HG03558 (cell line): ENCODE results near the gene POLR1E.

Source experiments
- ATAC-seq: cut with Tn5 transposase; IDR thresholded peaks from one replicate; pipeline ENCODE4 v1.9.1; 2021; ENCODE audit warnings: moderate number of reproducible peaks; ENCODE audit not compliant: unreplicated experiment; ENCODE audit errors: extremely low read depth

Gene POLR1E

DNA sequence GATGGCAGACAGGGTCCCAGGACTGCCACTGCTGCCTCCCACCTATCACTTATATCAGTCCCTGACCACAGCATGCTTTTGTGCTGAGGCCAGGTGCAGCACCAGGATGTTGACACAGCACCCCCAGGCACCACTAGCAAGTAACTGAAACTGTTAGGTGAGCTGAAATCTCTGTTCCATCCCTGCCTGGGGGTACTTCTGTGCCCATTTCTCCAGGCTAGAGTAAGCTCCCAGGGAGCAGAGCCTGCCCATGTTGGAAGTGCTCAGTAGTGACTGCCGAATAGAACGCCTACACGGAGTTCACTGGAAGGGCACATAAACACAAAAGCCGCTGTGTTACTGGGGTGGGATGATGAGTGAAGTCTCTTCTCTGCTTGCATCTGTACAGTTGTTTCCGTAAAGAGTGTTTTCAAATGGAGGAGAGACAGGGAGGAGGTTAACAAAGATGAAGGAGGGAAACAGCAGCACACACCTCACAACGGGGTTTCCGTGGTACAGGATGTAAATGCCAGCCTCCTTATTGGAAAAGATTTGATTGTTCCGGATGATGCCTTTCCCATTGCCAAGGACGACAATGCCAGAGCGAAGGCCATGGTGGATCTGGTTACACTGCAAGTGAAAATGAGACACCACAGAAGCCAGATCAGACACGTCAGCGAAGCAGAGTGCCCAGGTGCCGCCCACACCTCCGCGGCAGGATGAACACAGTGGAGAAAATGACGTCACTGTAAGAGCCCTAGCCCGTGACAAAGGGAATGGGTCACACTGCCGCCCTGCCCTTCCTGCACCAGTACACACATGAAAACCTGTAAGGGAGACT lies 43.1 kb downstream of the POLR1E start:
- ATAC-seq, result no peak

DNA sequence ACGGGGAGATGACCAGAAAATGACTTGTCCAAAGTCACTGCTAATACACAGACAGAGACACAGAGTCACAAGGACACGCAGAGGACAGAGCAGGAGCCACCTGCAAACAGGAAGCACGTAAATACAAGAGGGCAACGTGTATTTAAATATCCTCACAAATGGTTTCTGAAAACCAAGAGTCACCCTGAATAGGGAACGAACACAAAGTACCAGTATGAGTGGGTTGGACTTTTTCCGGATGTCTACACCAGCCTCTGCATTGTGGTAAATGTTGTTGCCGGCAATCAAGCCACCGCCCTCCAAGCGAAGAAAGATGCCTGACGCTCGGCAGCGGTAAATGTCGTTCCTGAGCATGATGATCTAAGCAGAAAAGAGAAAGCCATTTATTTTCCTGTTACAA lies 46.0 kb downstream of the POLR1E start:
- no peak for ATAC-seq

DNA sequence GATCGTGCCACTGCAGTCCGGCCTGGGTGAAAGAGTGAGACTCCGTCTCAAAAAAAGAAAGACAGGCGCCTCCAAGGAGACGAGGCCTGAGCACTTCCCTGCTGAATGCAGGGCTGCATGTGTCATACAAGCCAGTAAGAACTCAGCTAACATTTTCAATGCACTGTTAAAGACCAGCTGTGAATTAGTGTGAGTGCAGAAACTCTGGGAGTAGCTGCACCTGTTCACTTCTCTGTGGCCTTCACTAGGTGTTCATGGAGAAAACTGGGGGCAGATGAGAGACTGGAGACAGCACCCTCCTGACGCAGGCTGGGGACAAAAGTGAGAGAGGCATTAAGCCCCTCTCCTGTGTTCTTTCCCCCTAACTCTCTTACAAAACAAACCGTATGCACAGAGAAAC lies 48.7 kb downstream of the POLR1E start:
- no peak for ATAC-seq

DNA sequence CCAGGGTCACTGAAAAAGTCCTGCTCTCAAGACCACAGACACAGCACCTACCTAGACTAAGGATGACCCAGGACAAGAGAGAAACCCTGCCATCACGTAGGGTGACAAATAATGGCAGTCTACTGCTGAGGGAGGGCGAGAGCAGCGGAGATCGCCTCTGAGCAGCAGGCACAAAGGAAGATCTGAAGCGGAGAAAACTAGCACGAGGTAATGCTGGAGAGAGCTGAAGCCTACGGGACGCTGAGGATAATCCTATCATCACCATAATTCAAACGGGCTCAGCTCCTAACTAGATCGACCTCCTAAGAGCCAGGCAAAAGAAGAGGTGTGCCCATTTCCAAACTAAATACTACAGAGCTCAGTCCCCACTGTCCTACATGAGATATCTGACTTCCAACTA lies 49.2 kb downstream of the POLR1E start:
- ATAC-seq, result no peak

DNA sequence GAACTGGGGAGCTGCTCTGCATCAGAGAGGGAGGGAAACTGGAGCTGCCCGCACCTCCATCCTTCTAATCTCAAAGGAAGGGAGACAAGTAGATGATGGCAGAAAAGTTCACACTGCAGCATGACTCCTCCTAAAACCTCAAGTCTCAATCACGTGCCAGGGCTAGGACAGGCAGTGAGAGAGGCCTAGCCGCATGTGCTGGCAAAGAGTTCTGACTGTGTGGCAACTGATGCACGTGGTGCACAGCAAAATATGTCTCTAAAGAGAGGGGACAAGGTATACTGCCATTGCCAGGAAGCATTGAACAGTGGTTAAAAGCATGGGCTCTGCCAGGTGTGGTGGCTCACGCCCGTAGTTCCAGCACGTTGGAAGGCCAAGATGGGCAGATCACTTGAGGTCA lies 52.4 kb downstream of the POLR1E start:
- no peak for ATAC-seq

DNA sequence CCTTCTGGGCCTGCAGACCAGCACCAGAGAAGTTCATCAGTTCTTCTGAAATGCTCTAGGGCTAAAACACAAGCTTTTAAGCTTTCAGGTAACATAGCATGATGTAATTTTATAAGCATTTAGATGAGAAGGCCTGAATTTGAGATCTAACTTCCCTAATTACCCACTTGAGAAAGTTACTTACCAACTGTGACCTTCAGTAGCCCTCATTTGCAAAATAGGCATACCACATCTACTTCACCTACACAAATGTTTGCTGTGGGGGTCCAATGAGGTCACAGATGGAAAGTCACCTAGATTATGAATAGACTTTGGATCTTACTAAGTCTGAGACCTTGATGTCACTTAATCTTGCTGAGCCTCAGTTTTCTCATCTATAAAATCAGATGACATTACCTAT lies 53.9 kb downstream of the POLR1E start:
- ATAC-seq, result no peak

DNA sequence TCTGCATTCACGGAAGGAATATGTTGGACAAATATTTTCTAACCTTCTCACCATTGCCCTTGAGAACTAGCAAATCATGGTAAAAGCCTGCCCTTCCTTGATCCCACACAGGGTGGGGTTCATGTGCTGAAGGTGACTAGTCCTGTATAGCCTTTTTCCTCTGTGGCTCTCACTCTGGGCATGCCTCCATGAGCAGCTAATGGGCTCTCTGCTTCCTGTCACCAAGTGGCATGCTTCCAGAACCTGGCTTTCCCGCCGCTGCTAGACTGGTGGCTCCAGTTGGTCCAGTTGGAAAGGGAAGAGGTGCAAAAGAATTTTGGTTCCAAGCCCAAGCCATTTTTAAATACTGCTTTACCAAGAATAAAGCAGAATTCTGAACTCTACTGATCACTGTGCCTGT lies 54.9 kb downstream of the POLR1E start:
- ATAC-seq, result no peak

DNA sequence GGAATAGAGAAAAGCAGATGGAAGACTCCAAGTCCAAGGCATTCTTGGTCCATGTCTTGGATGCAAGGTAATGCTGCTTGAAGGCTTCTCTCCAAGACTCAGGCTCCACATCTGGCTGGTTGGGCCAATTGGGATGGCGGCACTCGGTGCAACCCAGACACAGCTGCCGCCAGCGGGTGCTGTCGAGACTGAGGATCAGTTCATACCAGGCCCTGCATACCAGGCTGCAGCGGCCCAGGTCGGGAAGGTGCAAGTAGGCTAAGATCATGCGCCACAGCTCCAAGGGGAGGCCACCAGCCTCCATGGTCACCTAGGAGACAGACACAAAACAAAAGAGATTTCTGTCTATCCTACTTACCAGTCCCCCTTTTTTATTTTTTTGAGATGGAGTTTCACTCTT lies 55.7 kb downstream of the POLR1E start:
- no peak for ATAC-seq

DNA sequence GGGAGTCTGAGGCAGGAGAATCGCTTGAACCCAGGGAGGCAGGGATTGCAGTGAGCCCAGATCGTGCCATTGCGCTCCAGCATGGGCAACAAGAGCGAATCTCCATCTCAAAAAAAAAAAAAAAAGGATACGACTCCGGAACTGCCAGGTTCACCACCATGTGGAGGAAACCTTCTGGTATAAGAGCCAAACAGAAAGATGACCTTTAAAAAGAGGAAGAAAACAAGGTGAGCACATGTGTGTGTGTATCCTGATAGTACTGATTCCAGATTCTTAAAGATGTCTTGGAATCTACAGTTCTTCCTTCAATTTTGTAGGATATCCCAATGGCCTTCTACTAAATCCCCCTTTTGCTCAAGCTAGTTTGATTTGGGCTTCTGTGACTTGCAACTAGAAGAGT lies 56.7 kb downstream of the POLR1E start:
- ATAC-seq, result no peak

DNA sequence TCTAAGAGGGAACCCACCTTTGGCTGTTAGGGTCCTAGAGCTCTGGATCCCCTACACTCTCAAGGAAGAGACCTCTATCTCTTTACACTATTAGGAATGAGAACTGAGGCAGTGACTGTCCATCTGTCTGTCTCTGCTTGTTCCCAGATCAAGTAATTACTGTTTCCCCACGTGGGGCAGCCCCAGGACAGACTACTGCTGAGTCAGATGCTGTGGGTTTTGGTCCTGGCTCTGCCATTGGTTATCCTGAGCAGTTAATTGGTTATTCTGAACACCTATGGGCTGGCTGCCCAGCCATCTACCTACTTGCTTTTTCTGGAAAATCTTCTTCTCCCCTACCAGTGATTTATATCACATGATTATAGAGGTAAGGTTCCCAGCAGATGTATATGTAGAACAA lies 57.1 kb downstream of the POLR1E start:
- ATAC-seq, result no peak

DNA sequence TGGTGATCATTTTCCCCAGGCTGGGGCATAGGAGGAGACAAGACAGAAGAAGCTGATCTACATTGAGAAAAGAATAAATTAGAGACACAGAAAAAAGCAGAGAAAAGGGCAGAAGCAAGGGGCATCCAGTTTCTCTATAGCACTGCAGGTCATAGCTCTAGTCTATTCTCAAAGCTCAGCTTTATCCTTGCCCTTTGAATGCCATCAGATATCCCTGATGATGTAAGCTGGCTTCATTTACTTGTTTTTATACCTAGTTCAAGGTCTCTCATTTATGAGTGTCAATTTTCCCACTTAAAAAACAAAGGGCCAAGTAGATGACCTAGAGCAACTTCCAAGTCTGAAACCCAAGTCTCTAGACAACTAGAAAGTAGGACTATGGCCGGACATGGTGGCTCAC lies 57.7 kb downstream of the POLR1E start:
- no peak for ATAC-seq

DNA sequence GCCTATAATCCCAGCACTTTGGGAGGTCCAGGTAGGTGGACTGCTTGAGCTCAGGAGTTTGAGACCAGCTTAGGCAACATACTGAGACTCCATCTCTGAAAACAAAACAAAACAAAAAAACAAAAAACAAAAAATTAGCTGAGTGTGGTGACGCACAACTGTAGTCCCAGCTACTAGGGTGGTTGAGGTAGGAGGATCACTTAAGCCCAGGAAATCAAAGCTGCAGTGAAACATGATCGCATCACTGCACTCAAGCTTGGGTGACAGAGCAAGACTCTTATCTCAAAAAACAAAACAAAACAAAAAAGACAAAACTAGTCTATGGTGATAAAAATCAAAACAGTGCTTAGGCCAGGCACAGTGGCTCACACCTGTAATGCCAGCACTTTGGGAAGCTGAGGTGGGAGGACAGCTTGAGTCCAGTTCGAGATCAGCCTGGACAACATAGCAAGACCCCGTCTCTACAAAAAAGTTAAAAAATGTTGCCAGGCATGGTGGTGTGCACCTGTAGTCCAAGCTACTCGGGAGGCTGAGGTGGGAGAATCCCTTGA lies 61.7 kb downstream of the POLR1E start:
- ATAC-seq, result no peak

DNA sequence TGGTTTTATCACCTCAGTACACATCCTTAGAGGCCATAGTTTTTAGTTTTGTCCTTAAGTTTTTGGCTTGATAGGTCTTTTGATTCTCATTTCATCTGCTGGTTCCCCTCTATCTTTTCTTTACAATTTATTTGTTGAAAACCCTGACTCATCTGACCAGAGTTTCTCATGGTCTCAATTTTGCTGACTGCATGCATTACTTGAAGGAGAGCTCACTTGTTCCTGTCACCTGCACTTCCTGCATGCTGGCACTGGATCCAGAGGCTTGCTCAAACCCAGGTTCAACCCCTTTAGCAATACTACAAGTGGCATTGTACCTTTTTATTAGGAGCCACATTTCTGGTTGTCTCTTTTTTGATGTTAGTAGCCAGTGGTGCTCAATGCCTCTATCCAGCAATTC lies 63.8 kb downstream of the POLR1E start:
- no peak for ATAC-seq

DNA sequence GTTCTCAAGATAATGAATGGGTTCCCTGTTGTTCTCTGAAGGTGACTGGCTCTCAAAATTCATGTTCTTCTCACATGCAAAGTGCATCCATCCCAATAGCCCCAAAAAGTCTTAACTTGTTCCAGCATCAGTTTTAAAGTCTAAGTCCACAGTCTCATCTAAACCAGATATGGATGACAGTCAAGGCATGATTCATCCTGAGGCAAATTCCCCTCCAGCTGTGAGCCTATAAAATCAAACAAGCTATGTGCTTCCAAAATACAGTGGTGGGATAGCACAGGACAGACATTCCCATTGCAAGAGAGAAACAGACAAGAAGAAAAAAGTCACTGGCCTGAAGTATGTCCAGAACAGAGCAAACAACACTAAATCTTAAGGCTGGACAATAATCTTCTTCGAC lies 65.0 kb downstream of the POLR1E start:
- ATAC-seq, result no peak

DNA sequence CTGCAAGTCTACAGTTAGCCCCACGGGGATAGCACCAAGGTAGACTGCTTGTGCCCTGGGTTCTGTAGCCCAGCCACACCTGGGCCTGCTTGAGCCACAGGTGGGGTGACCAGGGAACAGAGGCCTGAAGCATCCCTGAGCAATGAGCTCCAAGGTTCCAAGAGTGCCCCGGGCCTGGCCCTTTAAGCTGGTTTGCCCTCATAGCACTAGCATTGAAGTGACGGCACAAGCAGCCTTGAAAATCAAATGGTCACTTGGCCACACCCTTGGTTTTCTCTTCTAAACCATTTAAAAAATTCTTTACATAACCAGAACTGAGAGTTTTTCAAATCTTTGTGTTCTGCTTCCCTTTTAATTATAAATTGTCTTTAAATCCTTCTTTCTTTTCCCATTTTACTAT lies 65.7 kb downstream of the POLR1E start:
- ATAC-seq, result no peak

DNA sequence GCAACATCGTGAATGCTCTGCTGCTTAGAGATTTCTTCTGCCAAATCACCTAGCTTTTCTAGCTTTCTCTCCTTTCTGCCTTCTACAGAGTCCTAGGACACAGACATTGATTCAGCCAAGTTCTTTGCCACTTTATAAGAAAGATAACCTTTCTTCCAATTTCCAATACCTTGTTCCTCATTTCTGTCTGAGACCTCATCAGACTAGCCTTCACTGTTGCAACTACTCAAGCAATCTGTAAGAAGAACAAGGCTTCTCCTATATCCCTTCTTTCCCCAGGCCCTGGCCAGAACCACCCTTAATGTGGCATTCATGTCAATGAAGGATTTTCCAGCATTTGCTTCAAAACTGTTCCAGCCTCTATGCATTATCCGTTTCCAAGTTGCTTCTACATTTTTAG lies 66.1 kb downstream of the POLR1E start:
- ATAC-seq, result no peak
